K562 (cell line): ENCODE data around the gene OTOG. TPM values are rescaled to one million over a fixed set of nuclear protein-coding genes. Genes with fewer than 3 reads are reported as not detected.

Source experiments
- MCM3 ChIP-seq: fragments of 450-650 bp; IDR thresholded peaks from 2 replicates; pipeline ENCODE4 v1.6.1; 2016
- NFXL1 ChIP-seq: fragments of 450-650 bp; formaldehyde crosslinking; IDR thresholded peaks from 2 replicates; pipeline ENCODE4 v1.4.0; 2021; ENCODE audit warnings: mild to moderate bottlenecking
- RAD21 ChIP-seq, 2 experiments: fragments of 250-450 bp in 1 of 2; fragments of 450-650 bp in 1 of 2; sonication (Bioruptor Pico) in 1 of 2; formaldehyde crosslinking in 1 of 2; IDR thresholded peaks in 1 of 2; conservative IDR thresholded peaks in 1 of 2; 2 replicates each; pipeline versions ENCODE4 v1.4.0 to v1.8.0; 2020 to 2022; ENCODE audit warnings: mild to moderate bottlenecking in 2 of 2, moderate library complexity in 1 of 2
- ZNF766 ChIP-seq: fragments of 200-800 bp; sonication (Bioruptor generic); conservative IDR thresholded peaks from 2 replicates; pipeline ENCODE4 v1.6.1; 2016; ENCODE audit warnings: missing genetic modification characterization, missing compliant biosample characterization
- polyA plus RNA-seq, 8 experiments: library from polyadenylated mRNA; depleted of rRNA in 4 of 8; stranded (reverse) in 5 of 8; unstranded in 3 of 8; fragments of >200 nt; fragmentation: Nextera tagmentation in 2 of 8; fragmentation: Illumina TruSeq in 1 of 8; extraction: Ambion mirVana in 2 of 8; extraction: Trizol in 1 of 8; gene quantifications; 2 replicates each; pipeline versions ENCODE4 v1.2.1 to v1.2.3, GENCODE V29; 2011 to 2014; ENCODE audit warnings: inconsistent platforms in 1 of 8, missing spikeins in 1 of 8
- total RNA-seq, 7 experiments: library from RNA; depleted of rRNA in 6 of 7; stranded (reverse); fragments of >200 nt in 6 of 7; fragmentation: Illumina TruSeq in 2 of 7; extraction: Trizol in 2 of 7; gene quantifications; 2 replicates each; pipeline versions ENCODE4 v1.2.1 to v1.2.3, GENCODE V29; 2011 to 2021; ENCODE audit warnings: low replicate concordance in 1 of 7
- TF ChIP-seq, protein P1 (sequence below), 2 experiments: fragments of 450-650 bp in 1 of 2; sonication (generic) in 1 of 2; formaldehyde crosslinking in 1 of 2; IDR thresholded peaks; 2 replicates each; pipeline versions ENCODE4 v1.7.1 to v1.9.0; 2016 to 2022; ENCODE audit warnings: inconsistent platforms in 1 of 2, mild to moderate bottlenecking in 1 of 2, missing genetic modification reagents in 1 of 2
- TF ChIP-seq, protein P2 (sequence below): sonication (generic); formaldehyde crosslinking; IDR thresholded peaks from 2 replicates; pipeline ENCODE4 v1.8.0; 2022; ENCODE audit warnings: missing genetic modification reagents, mild to moderate bottlenecking, borderline replicate concordance
- TF ChIP-seq, protein P3 (sequence below): sonication (generic); formaldehyde crosslinking; IDR thresholded peaks from 2 replicates; pipeline ENCODE4 v1.8.0; 2022; ENCODE audit warnings: mild to moderate bottlenecking, low read depth, missing genetic modification reagents
- TF ChIP-seq, protein P4 (sequence below), 3 experiments: IDR thresholded peaks in 2 of 3; conservative IDR thresholded peaks in 1 of 3; 2 replicates each; pipeline ENCODE4 v1.5.1; 2011 to 2012; ENCODE audit warnings: low read length in 3 of 3, mild to moderate bottlenecking in 3 of 3, control low read depth in 2 of 3, improper control_type of control experiment in 1 of 3, inconsistent platforms in 1 of 3, low read depth in 1 of 3, mixed read lengths in 1 of 3, moderate library complexity in 1 of 3; ENCODE audit not compliant: insufficient read depth in 2 of 3

Gene OTOG
- total and polyA plus RNA-seq, 9 of the 15 experiments (the other 6 are each of a cell fraction or from before 2014, with no cell fraction given) = not detected

DNA sequence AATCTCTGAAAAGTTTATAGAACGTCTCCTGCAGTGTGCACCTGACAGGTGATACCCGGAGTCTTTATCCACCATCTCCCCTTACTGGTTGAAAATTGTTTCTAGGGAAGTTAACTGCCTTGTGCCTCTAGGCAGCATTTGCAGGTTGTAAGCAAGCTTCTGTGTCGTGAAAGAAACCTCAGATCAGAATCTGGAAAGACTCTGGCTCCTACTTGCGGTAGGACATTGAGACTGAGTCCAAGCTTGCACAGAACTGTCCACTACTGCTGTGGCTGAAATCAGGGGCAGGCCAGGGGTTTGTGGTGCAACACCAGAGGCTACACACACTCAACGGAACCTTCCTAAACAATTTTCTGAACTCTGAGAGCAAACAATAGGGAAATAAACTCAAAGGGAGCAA, 137.5 kb downstream of the OTOG start (continued):
- TF ChIP-seq, protein P1, sequence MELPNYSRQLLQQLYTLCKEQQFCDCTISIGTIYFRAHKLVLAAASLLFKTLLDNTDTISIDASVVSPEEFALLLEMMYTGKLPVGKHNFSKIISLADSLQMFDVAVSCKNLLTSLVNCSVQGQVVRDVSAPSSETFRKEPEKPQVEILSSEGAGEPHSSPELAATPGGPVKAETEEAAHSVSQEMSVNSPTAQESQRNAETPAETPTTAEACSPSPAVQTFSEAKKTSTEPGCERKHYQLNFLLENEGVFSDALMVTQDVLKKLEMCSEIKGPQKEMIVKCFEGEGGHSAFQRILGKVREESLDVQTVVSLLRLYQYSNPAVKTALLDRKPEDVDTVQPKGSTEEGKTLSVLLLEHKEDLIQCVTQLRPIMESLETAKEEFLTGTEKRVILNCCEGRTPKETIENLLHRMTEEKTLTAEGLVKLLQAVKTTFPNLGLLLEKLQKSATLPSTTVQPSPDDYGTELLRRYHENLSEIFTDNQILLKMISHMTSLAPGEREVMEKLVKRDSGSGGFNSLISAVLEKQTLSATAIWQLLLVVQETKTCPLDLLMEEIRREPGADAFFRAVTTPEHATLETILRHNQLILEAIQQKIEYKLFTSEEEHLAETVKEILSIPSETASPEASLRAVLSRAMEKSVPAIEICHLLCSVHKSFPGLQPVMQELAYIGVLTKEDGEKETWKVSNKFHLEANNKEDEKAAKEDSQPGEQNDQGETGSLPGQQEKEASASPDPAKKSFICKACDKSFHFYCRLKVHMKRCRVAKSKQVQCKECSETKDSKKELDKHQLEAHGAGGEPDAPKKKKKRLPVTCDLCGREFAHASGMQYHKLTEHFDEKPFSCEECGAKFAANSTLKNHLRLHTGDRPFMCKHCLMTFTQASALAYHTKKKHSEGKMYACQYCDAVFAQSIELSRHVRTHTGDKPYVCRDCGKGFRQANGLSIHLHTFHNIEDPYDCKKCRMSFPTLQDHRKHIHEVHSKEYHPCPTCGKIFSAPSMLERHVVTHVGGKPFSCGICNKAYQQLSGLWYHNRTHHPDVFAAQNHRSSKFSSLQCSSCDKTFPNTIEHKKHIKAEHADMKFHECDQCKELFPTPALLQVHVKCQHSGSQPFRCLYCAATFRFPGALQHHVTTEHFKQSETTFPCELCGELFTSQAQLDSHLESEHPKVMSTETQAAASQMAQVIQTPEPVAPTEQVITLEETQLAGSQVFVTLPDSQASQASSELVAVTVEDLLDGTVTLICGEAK (IDR thresholded peaks at IDR 0.05) = no peak
- TF ChIP-seq, protein P1 (CRISPR knock-in tag; IDR thresholded peaks at IDR 0.05) = no peak
- TF ChIP-seq, protein P2, sequence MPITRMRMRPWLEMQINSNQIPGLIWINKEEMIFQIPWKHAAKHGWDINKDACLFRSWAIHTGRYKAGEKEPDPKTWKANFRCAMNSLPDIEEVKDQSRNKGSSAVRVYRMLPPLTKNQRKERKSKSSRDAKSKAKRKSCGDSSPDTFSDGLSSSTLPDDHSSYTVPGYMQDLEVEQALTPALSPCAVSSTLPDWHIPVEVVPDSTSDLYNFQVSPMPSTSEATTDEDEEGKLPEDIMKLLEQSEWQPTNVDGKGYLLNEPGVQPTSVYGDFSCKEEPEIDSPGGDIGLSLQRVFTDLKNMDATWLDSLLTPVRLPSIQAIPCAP (CRISPR knock-in tag) = no peak
- TF ChIP-seq NFXL1 (CRISPR knock-in tag) (no peak), MCM3 (no peak), ZNF766 (peak; percentile 96), RAD21 (CRISPR knock-in tag; conservative IDR thresholded peaks at IDR 0.05 in 1 of 2, IDR thresholded peaks at IDR 0.05 in 1 of 2) (peak; percentile 10 to 29; a peak in 1 of 4 replicates)
- TF ChIP-seq, protein P3, sequence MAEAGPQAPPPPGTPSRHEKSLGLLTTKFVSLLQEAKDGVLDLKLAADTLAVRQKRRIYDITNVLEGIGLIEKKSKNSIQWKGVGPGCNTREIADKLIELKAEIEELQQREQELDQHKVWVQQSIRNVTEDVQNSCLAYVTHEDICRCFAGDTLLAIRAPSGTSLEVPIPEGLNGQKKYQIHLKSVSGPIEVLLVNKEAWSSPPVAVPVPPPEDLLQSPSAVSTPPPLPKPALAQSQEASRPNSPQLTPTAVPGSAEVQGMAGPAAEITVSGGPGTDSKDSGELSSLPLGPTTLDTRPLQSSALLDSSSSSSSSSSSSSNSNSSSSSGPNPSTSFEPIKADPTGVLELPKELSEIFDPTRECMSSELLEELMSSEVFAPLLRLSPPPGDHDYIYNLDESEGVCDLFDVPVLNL = no peak
- TF ChIP-seq, protein P4, sequence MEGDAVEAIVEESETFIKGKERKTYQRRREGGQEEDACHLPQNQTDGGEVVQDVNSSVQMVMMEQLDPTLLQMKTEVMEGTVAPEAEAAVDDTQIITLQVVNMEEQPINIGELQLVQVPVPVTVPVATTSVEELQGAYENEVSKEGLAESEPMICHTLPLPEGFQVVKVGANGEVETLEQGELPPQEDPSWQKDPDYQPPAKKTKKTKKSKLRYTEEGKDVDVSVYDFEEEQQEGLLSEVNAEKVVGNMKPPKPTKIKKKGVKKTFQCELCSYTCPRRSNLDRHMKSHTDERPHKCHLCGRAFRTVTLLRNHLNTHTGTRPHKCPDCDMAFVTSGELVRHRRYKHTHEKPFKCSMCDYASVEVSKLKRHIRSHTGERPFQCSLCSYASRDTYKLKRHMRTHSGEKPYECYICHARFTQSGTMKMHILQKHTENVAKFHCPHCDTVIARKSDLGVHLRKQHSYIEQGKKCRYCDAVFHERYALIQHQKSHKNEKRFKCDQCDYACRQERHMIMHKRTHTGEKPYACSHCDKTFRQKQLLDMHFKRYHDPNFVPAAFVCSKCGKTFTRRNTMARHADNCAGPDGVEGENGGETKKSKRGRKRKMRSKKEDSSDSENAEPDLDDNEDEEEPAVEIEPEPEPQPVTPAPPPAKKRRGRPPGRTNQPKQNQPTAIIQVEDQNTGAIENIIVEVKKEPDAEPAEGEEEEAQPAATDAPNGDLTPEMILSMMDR (IDR thresholded peaks at IDR 0.05 in 2 of 3, conservative IDR thresholded peaks at IDR 0.05 in 1 of 3; ENCODE audit: insufficient read depth in 2 of 3, low read depth in 1 of 3, low read length in 3 of 3) = peak in 2 of 3 experiments; percentile 16 to 39; a peak in 2 of 6 replicates
